Iris pigment epithelial cell (primary cell): Measurements from ENCODE around the gene COL15A1.

Experiments
- DNase-seq: peaks from one replicate; pipeline ENCODE4 v3.0.0-alpha.2; 2011; ENCODE audit warnings: low read depth

The COL15A1 gene

DNA sequence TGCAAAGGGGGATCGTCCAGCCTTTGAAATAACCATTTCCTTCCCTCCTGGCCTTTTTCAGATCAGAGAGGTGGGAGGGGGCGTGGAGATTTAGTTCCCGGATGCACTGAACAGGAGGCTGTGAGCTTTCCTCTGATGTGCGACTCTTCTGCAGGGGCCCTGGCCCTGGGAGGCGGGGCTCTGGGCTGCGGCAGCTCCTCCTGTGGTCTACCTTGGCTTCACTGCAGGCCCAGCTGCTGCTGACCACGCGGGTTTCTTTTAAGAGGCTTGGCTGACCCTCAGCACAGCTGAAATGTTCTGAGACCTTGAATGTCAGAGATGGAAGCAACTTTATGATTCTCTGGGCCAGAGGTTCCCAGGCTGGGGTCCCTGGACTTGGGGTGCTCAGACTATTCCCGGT, 27.0 kb upstream of the COL15A1 start:
- peak; percentile 32 for DNase-seq

DNA sequence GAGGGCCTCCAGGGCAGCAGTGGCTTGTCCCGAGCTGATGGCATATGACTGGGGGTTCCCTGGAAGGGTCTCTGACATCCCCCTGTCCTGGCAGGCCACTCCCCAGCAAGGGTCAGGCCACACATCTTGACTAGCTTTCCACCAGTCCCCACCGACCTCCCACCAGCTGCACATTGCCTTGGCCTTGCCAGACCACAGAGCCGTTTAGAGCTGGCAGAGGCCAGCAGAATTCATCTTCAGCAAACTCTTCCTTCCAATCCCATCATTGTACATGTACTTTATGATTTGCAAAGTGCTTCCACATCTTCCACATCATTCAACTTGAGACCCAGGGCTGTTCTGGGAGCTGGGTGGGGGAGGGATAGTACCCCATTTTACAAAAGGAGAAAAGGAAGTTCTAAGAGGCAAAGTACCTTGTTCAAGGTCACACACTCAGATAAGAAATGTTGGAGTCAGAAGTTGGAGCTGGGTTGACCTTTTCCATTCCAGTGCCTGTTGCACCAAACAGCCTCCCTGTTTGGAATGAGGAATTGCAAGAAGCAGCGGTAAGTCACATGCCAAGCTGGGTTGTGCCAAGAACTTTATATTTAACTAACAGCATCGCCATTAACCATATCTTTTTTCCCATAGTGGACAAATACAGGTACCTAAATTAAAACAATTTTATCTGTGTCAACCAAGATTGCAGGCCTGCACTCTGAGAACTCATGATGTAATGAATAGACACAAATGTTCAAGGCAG, 25.8 kb upstream of the COL15A1 start:
- no peak for DNase-seq

DNA sequence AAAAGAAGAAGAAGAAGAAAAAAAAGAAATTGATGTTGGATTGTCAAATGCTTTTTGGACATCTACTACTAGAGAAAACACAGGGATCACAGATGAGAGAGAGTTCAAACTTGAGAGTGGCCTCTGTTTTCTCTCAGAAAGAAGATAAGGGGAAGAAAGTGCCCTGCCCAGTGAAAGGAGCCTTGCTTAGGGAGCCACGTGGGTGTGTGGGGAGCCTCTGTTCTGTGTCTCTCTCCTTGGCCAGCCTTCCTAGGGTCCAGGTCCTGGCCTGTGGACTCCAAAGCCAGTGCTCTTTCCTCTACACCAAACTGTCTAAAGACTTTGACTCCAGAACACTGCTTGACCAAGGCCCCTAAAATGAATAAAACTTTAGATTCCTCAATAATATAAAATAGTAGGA, 22.0 kb upstream of the COL15A1 start:
- no peak for DNase-seq

DNA sequence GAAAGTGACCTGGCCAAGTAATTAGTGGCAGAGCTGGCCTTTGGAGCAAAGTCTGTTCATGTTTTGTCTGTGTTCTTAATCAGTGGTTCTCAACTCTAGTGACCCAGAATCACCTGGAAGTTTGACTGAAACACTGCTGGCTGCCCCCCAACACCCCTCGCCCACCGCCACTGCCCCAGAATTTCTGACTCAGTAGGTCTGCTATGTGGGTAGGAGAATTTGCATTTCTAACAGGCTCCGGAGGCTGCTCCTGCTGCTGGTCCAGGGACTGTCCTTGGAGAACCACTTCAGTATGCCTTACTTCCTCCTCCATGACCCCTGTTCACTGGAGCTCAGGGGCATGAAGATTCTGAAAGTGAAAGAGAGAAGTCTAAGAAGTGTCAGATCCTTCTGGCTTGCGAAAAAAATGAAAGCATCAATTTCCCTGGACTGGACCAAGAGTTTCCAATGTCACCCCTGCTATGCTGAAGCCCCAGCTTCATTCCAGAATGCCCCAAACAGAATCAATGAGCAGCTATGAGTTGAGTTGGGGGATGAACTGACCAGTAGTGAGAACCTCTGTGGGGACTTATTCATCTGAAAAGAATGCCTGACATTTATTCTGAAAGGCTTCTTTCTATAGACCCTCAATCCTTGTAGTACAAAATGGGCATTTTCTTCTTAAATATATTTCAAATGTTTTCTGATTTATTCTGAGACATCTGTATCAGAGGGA, 20.8 kb upstream of the COL15A1 start:
- DNase-seq = no peak

DNA sequence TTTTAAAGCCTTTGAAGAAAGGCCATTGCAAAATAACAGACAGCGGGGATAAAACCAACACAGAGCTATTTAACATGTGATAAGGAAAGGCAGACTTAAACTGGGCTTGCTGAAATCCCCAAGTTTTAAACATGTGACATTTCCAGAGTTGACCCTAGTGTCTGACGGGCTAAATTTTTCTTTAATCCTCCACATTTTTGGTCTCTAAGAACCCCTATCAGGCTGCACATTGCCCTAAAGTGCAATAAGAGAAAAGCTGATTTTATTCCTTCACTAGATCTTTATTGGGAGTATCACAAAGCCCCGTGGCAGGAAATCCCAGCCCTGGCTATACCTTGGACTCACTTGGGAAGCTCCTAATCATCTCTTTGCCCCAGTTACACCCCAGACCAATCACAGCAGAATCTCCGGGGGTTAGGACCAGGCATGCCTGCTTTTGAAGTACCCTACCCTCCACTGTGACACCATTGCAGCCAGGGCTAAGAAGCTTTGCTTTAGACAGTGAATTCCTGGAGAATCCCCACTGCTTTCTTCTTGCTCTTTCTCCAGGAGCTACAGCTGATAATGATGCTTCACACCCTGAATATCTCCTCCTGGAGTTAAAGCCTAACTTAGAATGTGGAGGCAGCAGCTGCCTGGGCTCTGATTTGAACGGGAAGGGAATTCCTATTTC, 20.1 kb upstream of the COL15A1 start:
- no peak for DNase-seq

DNA sequence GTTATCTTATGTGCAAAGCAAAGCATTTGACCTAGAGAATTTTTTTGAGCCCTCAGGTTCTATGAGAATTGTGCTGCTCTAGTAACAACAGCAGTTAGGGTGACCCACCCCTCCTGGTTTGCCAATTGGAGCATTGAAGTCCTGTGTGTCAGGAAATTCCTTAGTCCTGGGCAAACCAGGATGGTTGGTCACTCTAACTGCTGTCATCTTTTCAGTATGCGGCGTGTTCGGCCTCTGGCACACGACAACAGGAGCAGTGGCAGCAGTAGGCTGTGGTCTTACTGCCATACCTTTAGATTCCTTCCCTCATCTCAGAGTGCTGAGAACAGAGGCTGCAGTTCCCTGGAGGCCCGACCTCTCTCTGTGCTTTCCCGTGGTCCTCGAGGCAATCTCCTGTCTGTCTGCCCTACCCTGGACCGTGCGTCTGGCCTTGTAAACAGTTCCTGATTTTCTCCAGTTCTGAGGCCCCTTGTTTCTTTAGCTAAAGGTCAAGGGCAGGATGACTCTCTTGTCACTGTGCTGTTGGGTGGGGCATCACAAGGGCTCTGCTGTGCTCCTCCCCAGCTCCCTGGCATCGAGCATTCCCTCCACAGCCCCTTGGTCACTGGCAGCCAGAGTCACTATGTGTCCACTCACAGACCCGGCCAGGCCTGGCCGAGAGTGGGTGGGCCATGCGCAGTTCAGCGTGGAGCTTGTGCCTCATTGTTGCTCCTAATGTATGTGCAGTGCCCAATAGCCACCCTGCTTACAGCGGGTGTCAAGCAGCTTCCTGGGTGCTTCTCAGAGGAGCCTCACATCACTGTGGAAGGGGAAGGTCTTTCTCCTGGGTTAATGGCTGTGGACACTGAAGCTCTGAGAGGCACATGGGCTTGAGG, 18.5 kb upstream of the COL15A1 start:
- no peak for DNase-seq

DNA sequence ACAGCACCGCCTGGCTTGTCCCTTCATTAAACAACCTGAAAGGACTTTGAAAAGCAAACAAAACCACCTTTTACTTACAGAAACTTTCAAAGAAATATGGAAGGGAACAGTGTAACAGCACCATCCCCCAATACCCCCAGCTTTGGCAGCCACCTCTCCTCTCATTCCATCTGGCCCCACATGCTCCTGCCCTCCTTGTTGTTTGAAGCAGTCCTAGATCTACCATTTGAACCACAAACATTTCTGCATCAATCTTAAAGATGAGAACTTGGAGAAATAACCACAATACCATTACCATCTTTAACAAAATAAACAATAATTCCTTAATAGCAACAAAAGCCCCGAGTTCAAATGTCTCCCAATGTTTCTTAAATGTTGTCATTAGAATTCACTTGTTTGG, 17.8 kb upstream of the COL15A1 start:
- DNase-seq = peak; percentile 26

DNA sequence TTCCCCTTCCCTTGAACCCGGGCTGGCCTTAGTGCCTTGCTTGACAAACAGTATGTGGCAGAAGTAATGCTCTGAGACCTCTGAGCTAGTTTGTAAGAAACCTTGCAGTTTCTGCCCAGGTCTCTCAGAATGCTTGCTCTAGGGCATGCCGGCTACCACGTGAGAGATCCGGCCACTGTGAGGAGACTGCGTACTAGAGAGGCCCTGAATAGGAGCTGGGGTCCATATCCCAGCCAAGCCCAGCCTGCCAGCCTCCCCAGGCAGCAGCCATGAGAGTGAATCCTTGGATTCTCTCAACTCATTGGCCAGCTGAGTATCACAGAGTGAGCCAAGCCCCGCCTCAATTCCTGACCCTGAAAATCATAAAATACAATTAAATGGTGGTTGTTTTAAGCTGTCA, 16.0 kb upstream of the COL15A1 start:
- DNase-seq = no peak

DNA sequence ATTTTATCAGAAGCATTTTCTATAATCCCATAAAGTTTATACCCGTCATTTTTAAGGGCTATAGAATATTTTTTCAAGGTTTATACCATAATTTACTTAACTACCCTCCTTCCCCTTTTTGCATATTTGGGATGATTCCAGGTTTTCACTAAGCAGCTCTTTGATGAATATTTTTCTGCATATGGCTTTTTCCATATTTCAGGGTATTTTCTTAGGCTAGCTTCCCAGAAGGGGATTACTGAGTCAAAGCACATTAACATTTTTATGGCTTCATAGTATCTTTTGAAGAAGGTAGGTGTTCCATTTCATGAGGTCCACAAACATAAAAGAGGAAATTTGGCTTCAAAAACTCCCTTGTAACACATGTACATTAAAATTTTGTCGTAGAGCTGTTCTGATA, 14.6 kb upstream of the COL15A1 start:
- peak; percentile 81 for DNase-seq

DNA sequence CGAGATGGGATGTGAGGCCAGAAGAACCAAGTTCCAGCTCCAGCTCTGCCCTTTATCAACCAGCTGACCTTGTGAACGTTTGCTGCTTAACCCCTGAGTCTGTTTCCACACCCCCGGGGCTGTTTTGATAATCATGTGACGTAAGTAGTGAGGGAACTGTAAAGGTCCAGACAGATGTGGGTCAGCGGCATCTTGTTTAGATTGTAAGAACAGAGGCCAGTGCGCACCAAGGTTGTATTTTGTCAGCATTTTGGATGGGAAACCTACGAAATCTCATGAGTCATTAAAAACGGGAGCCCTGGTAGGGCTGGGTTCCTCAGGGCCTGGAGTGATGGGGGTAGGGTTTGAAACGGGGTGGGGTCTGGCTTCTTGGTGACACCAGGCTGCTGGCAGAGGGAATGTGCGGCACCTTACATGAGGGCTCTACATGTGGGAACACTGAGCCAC, 13.8 kb upstream of the COL15A1 start:
- peak; percentile 79 for DNase-seq

DNA sequence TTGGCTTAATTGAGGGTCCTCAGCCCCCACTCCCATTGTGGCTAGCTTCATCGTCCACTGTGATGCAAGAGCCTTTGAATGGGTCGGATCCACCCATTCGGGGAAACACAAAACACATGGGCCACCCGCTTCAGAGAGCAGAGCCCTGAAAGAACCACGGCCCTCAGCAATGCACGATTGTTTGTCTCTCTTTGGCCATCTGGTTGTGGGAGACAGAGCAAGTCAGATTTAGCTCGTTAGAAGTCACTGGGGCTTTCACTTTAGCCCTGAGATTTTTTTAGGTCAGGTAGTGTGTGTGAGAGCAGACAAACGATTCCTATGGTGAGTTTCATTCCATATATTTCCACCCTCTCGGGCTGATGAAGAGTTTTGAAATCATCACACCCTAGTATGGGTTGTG, 12.9 kb upstream of the COL15A1 start:
- DNase-seq = no peak

DNA sequence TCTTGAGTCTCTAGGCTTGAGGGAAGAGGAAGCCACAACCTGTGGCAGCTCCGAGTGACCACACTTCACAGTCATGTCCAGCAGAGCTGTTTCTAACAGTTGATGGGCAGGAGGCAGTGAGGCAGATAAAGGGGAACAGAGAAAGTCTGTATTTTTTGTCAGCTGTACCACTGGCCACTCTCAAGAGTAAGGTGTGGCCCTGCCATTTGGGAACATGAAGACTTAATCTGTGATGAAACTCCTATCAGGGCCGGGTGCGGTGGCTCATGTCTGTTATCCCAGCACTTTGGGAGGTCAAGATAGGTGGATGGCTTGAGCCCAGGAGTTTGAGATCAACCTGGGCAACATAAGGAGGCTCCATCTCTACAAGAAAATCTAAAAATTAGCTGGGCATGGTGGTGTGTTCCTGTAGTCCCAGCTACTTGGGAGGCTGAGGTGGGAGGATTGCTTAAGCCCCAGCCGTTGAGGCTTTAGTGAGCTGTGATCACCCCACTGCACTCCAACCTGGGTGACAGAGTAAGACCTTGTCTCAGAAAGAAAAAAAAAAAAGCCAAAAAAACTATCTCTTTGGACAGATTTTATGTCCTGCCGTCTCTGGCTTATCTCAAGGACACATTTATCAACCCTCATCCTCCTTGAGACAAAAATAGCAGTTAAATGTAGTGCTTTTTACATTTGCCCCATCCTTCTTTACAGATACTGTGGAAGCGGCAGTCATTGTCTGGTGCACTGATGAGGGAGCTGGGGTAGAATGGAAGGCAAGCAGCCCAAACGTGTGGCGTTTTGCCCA, 11.9 kb upstream of the COL15A1 start:
- DNase-seq = no peak

DNA sequence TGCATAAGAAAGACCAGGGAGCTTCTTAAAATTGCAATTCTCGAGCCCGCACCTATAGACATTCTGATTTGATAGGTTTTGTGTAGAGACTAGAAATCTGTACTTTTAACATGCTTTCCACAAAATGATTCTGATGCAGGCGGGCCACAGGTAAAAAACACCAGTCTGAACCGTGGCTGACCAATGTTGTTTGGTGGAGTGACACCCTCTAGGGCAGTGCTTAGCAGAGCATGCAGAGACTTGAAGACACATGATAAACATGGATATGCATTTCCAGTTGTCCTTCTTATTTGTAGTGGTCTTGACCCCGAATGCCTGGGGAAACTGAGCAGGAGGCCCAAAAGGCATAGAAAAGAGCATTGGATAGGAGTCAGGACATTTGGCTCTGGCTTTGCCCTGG, 10.5 kb upstream of the COL15A1 start:
- DNase-seq = no peak

DNA sequence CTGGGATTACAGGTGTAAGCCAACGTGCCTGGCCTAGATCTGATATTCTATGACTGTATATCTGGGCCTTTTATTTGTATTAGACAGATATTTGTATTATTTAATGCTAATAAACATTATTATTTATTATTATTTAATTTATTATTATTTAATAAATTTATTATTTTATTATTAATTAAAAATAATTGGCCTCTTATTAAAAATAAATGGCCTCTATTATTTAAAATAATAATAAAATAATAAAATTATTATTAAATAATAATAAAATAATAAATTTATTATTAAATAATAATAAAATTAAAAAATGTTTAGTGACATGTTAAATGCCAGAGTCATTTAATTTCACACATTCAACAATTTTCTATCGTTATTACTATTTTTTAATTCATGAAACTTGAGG, 9.8 kb upstream of the COL15A1 start:
- no peak for DNase-seq

DNA sequence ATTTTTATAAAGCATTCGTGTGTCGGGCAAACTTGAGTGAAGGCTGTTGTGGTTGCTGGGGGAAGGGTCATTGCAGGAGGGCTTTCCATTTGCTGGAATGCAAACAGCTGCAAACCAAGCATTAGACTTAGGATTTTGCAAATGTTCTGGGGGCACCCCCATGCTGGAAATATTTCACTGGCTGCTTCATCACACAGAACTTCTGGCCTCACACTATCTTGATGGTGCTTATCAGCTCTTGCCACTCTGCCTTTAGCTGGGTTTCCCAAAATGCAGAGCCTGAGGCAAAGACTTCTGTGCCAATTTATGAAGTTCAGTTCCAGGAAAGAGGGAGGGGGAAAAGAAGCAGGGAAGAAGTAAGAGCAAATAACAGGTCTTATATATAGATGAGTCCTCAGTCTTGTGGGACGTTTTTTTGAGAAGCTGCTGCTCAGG, 8.6 kb upstream of the COL15A1 start:
- DNase-seq = no peak

DNA sequence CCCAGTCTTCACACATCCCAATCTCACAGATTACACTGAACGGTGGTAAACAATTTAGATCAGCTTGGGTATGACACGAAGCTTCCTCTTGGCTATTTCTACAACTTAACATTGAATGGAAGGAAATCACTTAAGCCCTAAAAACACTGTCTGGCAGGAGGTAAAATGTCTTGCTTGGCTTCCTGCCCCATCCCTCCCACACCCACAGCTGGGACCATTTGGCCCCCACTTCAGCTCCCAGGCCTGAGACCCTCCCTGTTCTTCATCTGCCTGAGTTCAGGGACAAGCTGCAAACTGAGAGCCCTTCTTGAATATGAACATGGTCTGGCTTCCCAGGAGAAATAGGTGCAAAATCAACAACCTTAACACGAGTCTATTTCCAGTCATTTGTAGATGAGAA, 3.4 kb upstream of the COL15A1 start:
- no peak for DNase-seq

DNA sequence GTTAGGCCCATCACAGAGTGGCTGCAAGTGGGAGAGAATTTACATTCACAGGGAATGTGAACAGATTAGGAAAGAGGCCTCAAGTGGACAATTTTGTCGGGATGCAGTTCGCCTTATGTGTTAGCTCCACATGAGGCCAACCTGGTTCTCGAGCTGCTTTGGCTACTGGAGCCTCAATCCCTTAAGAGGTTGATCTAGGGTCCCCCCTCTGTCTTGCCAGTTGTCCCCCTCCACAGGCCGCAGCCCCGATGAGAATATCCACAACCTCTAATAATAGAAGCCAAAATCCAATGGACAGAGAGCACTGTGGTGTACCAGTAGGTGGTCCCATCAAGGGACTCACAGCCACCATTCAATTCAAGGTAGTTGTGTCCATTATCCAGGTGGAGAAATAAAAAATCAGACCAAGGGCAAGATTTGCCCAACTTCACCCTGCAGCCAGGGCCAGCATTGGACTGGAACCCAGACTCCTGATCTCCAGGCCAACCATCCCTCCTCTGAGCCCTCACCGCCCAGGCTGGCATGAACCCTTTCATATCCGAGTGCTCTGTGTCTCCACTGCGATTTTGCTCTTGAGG, 1.7 kb upstream of the COL15A1 start:
- no peak for DNase-seq

DNA sequence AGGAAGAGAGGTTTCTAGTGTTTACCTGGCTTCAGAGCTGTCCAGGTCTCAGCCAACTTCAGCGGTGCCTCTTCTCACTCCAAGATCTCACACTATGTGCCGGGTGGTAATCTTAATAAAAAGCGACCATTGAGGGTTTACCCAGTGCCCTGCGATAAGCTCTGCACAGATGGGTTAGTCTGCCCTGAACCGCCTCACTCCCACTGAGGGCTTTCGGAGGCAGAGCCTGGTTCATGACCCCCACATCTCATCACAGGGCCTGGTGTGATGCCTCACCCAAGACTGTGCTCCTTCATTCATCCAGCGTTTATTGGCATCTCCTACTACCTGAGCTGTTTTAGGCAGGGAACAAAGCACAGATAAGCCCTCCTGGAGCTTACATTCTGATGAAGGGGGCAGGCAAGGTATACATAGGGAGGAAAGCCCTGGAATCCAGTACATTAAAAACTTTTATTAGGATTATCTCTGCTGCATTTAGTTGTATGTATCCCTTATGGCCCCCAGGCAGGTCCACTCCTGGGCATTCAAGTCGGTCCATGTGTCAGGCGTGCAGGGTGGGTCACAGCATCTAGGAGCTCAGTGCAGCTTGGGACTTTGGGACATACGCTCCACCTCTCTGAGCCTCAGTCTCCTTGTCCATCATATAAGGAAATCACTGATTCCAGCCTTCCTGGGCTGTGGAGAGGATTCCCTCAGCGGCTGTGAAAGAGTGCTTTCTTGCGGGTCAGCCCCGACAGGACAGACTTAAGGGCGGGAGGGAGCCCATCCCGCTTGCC, 613 bp upstream of the COL15A1 start:
- DNase-seq = no peak

DNA sequence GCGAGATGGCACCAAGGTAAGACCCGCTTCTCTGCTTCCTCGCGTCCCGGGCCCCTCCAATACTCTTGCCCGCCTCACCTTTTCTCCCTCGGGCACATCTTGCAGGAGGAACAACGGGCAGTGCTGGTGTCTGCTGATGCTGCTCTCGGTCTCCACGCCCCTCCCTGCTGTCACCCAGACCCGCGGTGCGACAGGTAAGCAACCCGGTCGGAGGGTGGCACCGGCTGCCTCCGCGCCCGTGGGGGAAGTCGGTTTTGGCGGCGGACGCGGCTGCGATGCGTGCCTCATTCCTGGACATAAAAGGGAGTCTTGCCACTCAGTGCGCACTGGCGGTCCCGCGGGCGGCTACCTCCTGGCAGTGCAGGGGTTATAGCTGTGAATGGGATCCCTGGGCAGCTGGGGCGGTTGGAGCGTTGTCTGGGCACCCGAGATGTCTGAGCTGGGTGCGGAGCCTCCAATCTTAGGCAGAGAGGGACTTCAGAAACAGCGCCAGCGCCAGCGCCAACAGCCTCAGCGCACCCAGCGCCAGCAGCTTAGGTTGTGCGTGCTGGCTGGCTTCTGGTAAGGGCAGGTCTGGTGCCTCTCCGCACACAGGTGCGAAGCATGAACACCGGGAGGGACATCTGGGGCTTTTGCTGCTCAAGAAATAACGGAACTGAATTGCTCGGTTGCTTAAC, 488 bp downstream of the COL15A1 start:
- DNase-seq = peak; percentile 13

DNA sequence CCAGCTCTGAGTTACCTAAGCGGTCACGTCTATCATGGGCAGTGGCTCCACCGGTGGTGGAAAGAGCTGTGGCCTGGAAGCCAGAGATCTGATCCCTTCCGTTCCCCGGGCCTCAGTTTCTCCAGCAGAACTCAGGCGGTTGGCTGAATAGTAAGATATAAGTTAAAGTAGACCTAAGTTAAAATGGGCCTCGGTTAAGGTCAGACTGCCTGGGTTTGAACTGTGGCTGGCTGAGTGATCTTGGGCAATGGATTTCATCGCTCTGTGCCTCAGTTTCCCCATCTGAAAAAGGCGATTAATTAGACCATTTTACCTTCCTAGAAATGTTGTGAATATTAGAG, 997 bp downstream of the COL15A1 start:
- DNase-seq = no peak
